ENCODE measurements around the gene SNCAIP. TPM values are rescaled to one million over a fixed set of nuclear protein-coding genes. Genes with fewer than 3 reads are reported as not detected.

The SNCAIP gene
- total RNA-seq, 1 experiment from 2014 or later = 0.21 TPM

DNA sequence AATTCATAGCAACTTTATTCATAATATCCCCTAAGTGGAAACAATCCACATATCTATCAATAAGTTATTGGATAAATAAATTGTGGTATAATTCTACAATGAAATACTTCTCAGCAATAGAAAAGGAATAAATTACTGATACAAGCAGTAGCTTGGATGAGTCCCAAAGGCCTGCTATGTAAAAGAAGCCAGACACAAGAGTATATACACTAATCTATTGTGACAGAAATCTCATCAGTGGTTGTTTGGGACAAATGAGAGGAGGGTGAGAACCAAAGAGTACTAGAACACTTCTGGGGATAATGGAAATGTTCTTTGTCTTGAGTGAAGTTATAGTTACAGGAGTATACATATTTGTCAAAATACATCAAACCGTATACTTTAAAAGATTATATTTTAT lies 119.3 kb downstream of the SNCAIP start:
- POLR2A ChIA-PET = interaction anchor here (0.6 to 0.8 kb wide), 2 partner anchors 9 to 12 kb away, joined by 3 read pairs; no protein-coding TSS in a partner anchor
- no peaks in the 10 kb centered on the region for H3K9me3 Mint-ChIP-seq (ENCODE audit: unreplicated experiment)
- H3K27me3 Mint-ChIP-seq (ENCODE audit: insufficient read depth, unreplicated experiment) = no peaks in the 10 kb centered on the region
- no peak for DNase-seq (ENCODE audit: unreplicated experiment)
- H3K4me3 Mint-ChIP-seq (ENCODE audit: unreplicated experiment) = no peak overlapping the region
- intact Hi-C loops (cut with micrococcal nuclease) = no loop called here
- BruUV-seq (replicated peaks) = no TSS peak
- TF ChIP-seq, protein P1, sequence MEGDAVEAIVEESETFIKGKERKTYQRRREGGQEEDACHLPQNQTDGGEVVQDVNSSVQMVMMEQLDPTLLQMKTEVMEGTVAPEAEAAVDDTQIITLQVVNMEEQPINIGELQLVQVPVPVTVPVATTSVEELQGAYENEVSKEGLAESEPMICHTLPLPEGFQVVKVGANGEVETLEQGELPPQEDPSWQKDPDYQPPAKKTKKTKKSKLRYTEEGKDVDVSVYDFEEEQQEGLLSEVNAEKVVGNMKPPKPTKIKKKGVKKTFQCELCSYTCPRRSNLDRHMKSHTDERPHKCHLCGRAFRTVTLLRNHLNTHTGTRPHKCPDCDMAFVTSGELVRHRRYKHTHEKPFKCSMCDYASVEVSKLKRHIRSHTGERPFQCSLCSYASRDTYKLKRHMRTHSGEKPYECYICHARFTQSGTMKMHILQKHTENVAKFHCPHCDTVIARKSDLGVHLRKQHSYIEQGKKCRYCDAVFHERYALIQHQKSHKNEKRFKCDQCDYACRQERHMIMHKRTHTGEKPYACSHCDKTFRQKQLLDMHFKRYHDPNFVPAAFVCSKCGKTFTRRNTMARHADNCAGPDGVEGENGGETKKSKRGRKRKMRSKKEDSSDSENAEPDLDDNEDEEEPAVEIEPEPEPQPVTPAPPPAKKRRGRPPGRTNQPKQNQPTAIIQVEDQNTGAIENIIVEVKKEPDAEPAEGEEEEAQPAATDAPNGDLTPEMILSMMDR (IDR thresholded peaks at IDR 0.05; ENCODE audit: unreplicated experiment) = no peak
- no peak overlapping the region for H3K27ac Mint-ChIP-seq (ENCODE audit: low read depth, unreplicated experiment)
- H3K36me3 Mint-ChIP-seq (ENCODE audit: insufficient read depth, unreplicated experiment) = no peaks in the 10 kb centered on the region
- no peaks in the 10 kb centered on the region for H3K4me1 Mint-ChIP-seq (ENCODE audit: insufficient read depth, unreplicated experiment)
- CTCF ChIA-PET = interaction anchor here (1.0 to 1.5 kb wide), 2 partner anchors 16 to 482 kb away, joined by 3 read pairs; no protein-coding TSS in a partner anchor

DNA sequence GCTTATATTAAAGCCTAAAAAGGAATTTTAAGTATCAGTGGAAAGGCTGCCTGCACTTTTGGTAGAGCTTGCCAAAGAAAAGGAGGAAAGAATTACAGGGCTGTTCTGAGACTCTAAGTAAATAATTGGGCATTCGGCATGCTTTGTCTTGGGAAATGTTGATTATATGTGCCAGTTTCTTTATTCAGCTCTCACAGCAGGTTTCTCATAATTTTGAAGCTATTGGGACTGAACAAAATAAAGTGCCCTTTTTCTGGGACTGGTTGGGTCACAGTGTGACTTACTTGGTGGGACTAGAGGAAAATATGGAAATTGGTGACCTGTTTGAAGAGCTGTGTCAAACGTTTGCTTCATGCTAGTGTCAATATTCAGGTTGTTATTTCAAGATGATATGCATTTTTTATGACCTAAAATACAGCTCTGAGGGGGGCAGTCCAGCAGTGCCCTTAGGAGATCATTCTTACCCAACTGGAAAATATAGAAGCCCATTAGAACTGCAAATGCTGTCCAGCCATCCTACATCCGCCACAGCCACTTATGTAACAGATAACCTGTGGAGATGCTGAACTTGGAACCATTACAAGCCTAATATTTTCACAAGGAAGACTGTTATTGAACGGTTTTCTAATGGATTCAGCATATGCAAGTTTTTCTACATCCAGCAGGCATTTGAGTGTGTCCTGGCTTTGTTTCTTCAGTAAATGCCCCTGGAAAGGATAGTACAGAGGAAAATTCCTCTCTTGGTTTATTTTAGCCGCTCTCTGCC lies 122.4 kb downstream of the SNCAIP start:
- H3K9me3 Mint-ChIP-seq (ENCODE audit: unreplicated experiment) = no peaks in the 10 kb centered on the region
- ChIA-PET POLR2A (interaction anchor here (0.9 kb wide), 1 partner anchor 44 kb away, joined by 3 read pairs; no protein-coding TSS in a partner anchor), CTCF (interaction anchor here (0.8 to 1.9 kb wide), 3 partner anchors 19 to 239 kb away, joined by 4 to 8 read pairs (median 7); no protein-coding TSS in a partner anchor)
- no peak for DNase-seq (ENCODE audit: unreplicated experiment)
- peaks cover 12% of the 10 kb centered on the region for H3K27me3 Mint-ChIP-seq (ENCODE audit: insufficient read depth, unreplicated experiment)
- BruUV-seq (replicated peaks) = no TSS peak
- no peaks in the 10 kb centered on the region for H3K36me3 Mint-ChIP-seq (ENCODE audit: insufficient read depth, unreplicated experiment)
- TF ChIP-seq, protein P1 (IDR thresholded peaks at IDR 0.05; ENCODE audit: unreplicated experiment) = no peak
- no peak overlapping the region for H3K27ac Mint-ChIP-seq (ENCODE audit: low read depth, unreplicated experiment)
- no peak overlapping the region for H3K4me3 Mint-ChIP-seq (ENCODE audit: unreplicated experiment)
- intact Hi-C loops (cut with micrococcal nuclease) = no loop called here
- no peaks in the 10 kb centered on the region for H3K4me1 Mint-ChIP-seq (ENCODE audit: insufficient read depth, unreplicated experiment)

DNA sequence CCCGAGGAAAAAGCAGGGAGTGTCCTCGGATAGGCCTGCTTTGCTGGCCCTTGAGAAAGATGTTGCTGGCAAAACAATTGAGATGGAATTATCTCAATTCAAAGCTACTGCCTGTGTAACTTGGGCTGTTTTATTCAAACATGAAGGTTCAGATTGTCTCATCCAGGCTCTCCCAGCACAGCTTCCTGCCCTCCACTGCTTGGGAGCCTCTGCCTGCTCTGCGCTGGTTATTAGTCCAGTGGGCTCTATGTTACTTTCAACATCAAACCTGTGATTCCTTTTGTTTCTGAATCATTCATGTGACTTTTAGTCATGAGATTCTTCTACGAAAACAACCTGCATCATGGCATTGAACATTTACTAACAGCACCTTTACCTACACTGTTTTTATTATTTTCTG lies 123.2 kb downstream of the SNCAIP start:
- no peaks in the 10 kb centered on the region for H3K9me3 Mint-ChIP-seq (ENCODE audit: unreplicated experiment)
- no peak overlapping the region for H3K4me3 Mint-ChIP-seq (ENCODE audit: unreplicated experiment)
- H3K27me3 Mint-ChIP-seq (ENCODE audit: insufficient read depth, unreplicated experiment) = peaks cover 20% of the 10 kb centered on the region
- POLR2A ChIA-PET = no interaction called here
- CTCF ChIA-PET = interaction anchor here (1.4 kb wide), 1 partner anchor 20 kb away, joined by 7 read pairs; no protein-coding TSS in a partner anchor
- no TSS peak for BruUV-seq (replicated peaks)
- no peak overlapping the region for H3K27ac Mint-ChIP-seq (ENCODE audit: low read depth, unreplicated experiment)
- DNase-seq (ENCODE audit: unreplicated experiment) = no peak
- H3K36me3 Mint-ChIP-seq (ENCODE audit: insufficient read depth, unreplicated experiment) = no peaks in the 10 kb centered on the region
- H3K4me1 Mint-ChIP-seq (ENCODE audit: insufficient read depth, unreplicated experiment) = no peaks in the 10 kb centered on the region
- intact Hi-C loops (cut with micrococcal nuclease) = no loop called here
- TF ChIP-seq, protein P1 (IDR thresholded peaks at IDR 0.05; ENCODE audit: unreplicated experiment) = no peak

DNA sequence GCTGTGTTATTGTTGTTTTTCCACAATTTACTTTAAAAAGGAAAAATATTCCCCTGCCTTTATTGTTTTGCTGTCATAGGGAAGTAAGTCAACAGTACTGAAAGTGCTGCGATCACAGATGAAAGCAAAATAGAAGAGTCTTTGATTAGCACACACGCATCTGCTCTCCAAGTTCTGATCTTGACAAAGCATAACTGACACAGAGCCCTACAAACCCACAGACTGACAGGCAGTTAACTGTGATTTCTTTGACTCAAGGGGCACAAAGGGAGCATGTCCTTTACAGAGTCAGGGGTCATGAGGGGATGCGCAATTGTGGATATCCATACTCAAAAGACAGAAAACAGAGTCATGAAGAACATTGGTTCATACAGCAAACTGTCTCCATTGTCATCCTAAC lies 123.7 kb downstream of the SNCAIP start:
- H3K4me1 Mint-ChIP-seq (ENCODE audit: insufficient read depth, unreplicated experiment) = no peaks in the 10 kb centered on the region
- POLR2A ChIA-PET = no interaction called here
- no peaks in the 10 kb centered on the region for H3K36me3 Mint-ChIP-seq (ENCODE audit: insufficient read depth, unreplicated experiment)
- peaks cover 24% of the 10 kb centered on the region for H3K27me3 Mint-ChIP-seq (ENCODE audit: insufficient read depth, unreplicated experiment)
- H3K9me3 Mint-ChIP-seq (ENCODE audit: unreplicated experiment) = no peaks in the 10 kb centered on the region
- no TSS peak for BruUV-seq (replicated peaks)
- TF ChIP-seq, protein P1 (IDR thresholded peaks at IDR 0.05; ENCODE audit: unreplicated experiment) = no peak
- CTCF ChIA-PET = interaction anchor here (1.4 kb wide), 1 partner anchor 21 kb away, joined by 7 read pairs; no protein-coding TSS in a partner anchor
- H3K27ac Mint-ChIP-seq (ENCODE audit: low read depth, unreplicated experiment) = no peak overlapping the region
- intact Hi-C loops (cut with micrococcal nuclease) = no loop called here
- H3K4me3 Mint-ChIP-seq (ENCODE audit: unreplicated experiment) = no peak overlapping the region
- DNase-seq (ENCODE audit: unreplicated experiment) = no peak
